Stomach (tissue), 4 donors: ENCODE results near the gene CD320.
"Not testable (repeated sequence)": the region's sequence is repeated elsewhere in the genome, so short reads cannot be mapped to it uniquely, and the experiment has no call there.

ENCODE experiments used
- CTCF ChIP-seq, 7 experiments: fragments of 450-650 bp in 4 of 7; fragments of 200-600 bp in 3 of 7; sonication (generic) in 3 of 7; IDR thresholded peaks; one replicate each; pipeline ENCODE4 v1.5.1; 2016 to 2019; ENCODE audit warnings: antibody characterized with exemption in 7 of 7, control low read depth in 2 of 7, mild to moderate bottlenecking in 1 of 7
- EP300 ChIP-seq: sonication (generic); formaldehyde crosslinking; IDR thresholded peaks from one replicate; pipeline ENCODE4 v1.6.1; 2017; ENCODE audit warnings: antibody characterized with exemption
- POLR2A ChIP-seq, 4 donors: fragments of 450-650 bp; IDR thresholded peaks; one replicate each; pipeline ENCODE4 v1.6.1; 2016; ENCODE audit warnings: antibody characterized with exemption in 4 of 4, control low read depth in 2 of 4, mild to moderate bottlenecking in 1 of 4, moderate library complexity in 1 of 4

- not testable (repeated sequence) for TF ChIP-seq POLR2A (IDR thresholded peaks at IDR 0.05); EP300; CTCF (IDR thresholded peaks at IDR 0.05)
Observed at GRCh38 chr19:8264248-8264647, 43.9 kb downstream of the CD320 start.
